MM.1S (cell line): ENCODE data around the gene FRYL.

ENCODE experiments used
- DNase-seq: peaks from one replicate; pipeline ENCODE4 v3.0.0-alpha.2; 2015
- H2AFZ ChIP-seq: fragments of 300-600 bp; sonication (generic); 2 replicates; pipeline ENCODE4 v1.6.0; 2016; ENCODE audit warnings: antibody characterized with exemption, low read length
- H3F3A ChIP-seq: fragments of 300-600 bp; sonication (generic); 2 replicates; pipeline ENCODE4 v1.6.1; 2016; ENCODE audit warnings: mild to moderate bottlenecking, antibody characterized with exemption, low read length, moderate library complexity, mixed read lengths; ENCODE audit not compliant: insufficient read depth
- H3K27ac ChIP-seq: fragments of 300-600 bp; sonication (generic); 2 replicates; pipeline ENCODE4 v1.5.1; 2016; ENCODE audit warnings: mild to moderate bottlenecking, low read length
- H3K27me3 ChIP-seq: fragments of 300-600 bp; sonication (generic); replicated peaks from 2 replicates; pipeline ENCODE4 v1.6.0; 2016; ENCODE audit warnings: low read length; ENCODE audit not compliant: insufficient read depth
- H3K36me3 ChIP-seq: fragments of 300-600 bp; sonication (generic); replicated peaks from 2 replicates; pipeline ENCODE4 v1.6.1; 2016; ENCODE audit warnings: mild to moderate bottlenecking, low read length, mixed read lengths; ENCODE audit not compliant: insufficient read depth
- H3K4me1 ChIP-seq: fragments of 300-600 bp; sonication (generic); 2 replicates; pipeline ENCODE4 v1.6.1; 2016; ENCODE audit warnings: low read length, mixed read lengths
- H3K4me2 ChIP-seq: fragments of 300-600 bp; sonication (generic); 2 replicates; pipeline ENCODE4 v1.6.0; 2016; ENCODE audit warnings: low read depth, low read length
- H3K4me3 ChIP-seq: fragments of 300-600 bp; sonication (generic); 2 replicates; pipeline ENCODE4 v1.5.1; 2016; ENCODE audit warnings: low read length, mixed read lengths
- H3K79me2 ChIP-seq: fragments of 300-600 bp; sonication (generic); 2 replicates; pipeline ENCODE4 v1.6.1; 2016; ENCODE audit warnings: mixed run types, low read length, mixed read lengths
- H3K9ac ChIP-seq: fragments of 300-600 bp; sonication (generic); 2 replicates; pipeline ENCODE4 v1.6.1; 2016; ENCODE audit warnings: low read length, mixed read lengths
- H3K9me2 ChIP-seq: fragments of 300-600 bp; sonication (generic); replicated peaks from 2 replicates; pipeline ENCODE4 v1.6.1; 2016; ENCODE audit warnings: mild to moderate bottlenecking, low read length, mixed read lengths; ENCODE audit not compliant: insufficient read depth
- H3K9me3 ChIP-seq: fragments of 300-600 bp; sonication (generic); replicated peaks from 2 replicates; pipeline ENCODE4 v1.6.1; 2016; ENCODE audit warnings: mild to moderate bottlenecking, low read length, mixed read lengths; ENCODE audit not compliant: insufficient read depth
- H4K20me1 ChIP-seq: fragments of 300-600 bp; sonication (generic); 2 replicates; pipeline ENCODE4 v1.6.1; 2016; ENCODE audit warnings: mild to moderate bottlenecking, low read length, moderate library complexity, mixed read lengths; ENCODE audit not compliant: insufficient read depth
- EZH2 ChIP-seq: fragments of 300-600 bp; sonication (generic); optimal IDR thresholded peaks from 2 replicates; pipeline ENCODE3; 2017; ENCODE audit warnings: low read depth, mild to moderate bottlenecking, antibody characterized with exemption, low read length, mixed read lengths
- EZH2phosphoT487 ChIP-seq: fragments of 300-600 bp; sonication (generic); IDR thresholded peaks from 2 replicates; pipeline ENCODE4 v1.6.1; 2018; ENCODE audit warnings: antibody characterized with exemption, low read length
- TF ChIP-seq, protein P1 (sequence below): fragments of 300-600 bp; sonication (generic); IDR thresholded peaks from 2 replicates; pipeline ENCODE4 v1.5.1; 2016; ENCODE audit warnings: antibody characterized with exemption, low read length, mixed read lengths

The FRYL gene

DNA sequence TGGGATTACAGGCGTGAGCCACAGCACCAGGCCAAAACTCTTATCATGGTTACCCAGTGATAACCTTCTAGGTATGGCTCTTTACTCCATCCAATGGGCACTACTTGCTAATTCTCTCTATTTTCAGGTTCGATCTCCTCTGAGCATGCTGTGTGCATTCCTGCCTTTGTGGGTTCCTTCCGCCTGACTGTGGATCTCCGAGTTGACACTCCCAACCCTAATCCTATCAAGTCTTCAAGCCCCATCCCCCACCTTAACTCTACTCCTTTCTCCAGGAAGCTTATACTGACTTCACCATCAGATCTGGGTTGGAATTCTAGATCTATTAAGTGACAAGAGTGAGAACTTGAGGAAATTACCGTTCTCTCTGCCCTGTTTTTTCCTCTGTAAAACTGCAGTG, 225.5 kb downstream of the FRYL start:
- DNase-seq, result no peak
- TF ChIP-seq EZH2phosphoT487 (no peak), EZH2 (no peak)
- TF ChIP-seq, protein P1, sequence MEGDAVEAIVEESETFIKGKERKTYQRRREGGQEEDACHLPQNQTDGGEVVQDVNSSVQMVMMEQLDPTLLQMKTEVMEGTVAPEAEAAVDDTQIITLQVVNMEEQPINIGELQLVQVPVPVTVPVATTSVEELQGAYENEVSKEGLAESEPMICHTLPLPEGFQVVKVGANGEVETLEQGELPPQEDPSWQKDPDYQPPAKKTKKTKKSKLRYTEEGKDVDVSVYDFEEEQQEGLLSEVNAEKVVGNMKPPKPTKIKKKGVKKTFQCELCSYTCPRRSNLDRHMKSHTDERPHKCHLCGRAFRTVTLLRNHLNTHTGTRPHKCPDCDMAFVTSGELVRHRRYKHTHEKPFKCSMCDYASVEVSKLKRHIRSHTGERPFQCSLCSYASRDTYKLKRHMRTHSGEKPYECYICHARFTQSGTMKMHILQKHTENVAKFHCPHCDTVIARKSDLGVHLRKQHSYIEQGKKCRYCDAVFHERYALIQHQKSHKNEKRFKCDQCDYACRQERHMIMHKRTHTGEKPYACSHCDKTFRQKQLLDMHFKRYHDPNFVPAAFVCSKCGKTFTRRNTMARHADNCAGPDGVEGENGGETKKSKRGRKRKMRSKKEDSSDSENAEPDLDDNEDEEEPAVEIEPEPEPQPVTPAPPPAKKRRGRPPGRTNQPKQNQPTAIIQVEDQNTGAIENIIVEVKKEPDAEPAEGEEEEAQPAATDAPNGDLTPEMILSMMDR, result no peak
- no peak overlapping the region for H3K4me3 ChIP-seq
- H3K9me3 ChIP-seq, result no peaks in the 10 kb centered on the region
- no peak overlapping the region for H3K27ac ChIP-seq
- H3K27me3 ChIP-seq, result no peaks in the 10 kb centered on the region
- H3K79me2 ChIP-seq, result no peaks in the 10 kb centered on the region
- H3K9ac ChIP-seq, result no peak overlapping the region
- no peaks in the 10 kb centered on the region; the same call in 1 of the 2 replicates for H3F3A ChIP-seq
- no peaks in the 10 kb centered on the region for H4K20me1 ChIP-seq
- H3K36me3 ChIP-seq, result no peaks in the 10 kb centered on the region
- H3K4me2 ChIP-seq, result no peak overlapping the region
- H3K4me1 ChIP-seq, result no peaks in the 10 kb centered on the region
- H3K9me2 ChIP-seq, result no peaks in the 10 kb centered on the region
- no peak overlapping the region for H2AFZ ChIP-seq

DNA sequence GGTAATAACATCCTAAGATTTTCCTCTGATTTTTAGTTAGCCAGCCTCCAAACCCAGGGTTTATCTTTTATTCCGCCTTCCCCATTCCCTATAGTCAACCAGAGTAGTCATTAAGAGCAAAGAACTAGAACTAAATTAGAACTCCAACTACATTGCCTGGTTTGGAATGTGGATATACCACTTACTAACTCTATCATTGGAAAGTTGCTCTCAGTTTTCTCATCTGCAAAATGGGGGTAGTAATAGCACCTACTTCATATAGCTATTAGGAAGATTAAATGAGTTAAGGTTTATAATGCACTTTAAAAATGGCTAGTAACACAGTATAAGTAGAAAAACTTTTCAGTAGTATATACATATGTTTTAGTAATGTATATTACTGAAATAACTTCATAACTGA, 226.4 kb downstream of the FRYL start:
- Histone ChIP-seq H3K9ac (no peak overlapping the region), H3K9me3 (no peaks in the 10 kb centered on the region), H3F3A (no peaks in the 10 kb centered on the region; the same call in 1 of the 2 replicates), H3K27me3 (no peaks in the 10 kb centered on the region), H4K20me1 (no peaks in the 10 kb centered on the region), H3K79me2 (no peaks in the 10 kb centered on the region), H3K27ac (no peak overlapping the region), H2AFZ (no peak overlapping the region), H3K9me2 (no peaks in the 10 kb centered on the region), H3K4me3 (no peak overlapping the region), H3K36me3 (no peaks in the 10 kb centered on the region), H3K4me1 (no peaks in the 10 kb centered on the region), H3K4me2 (no peak overlapping the region)
- no peak for TF ChIP-seq EZH2phosphoT487
- TF ChIP-seq, protein P1, result no peak
- TF ChIP-seq EZH2, result no peak
- no peak for DNase-seq

DNA sequence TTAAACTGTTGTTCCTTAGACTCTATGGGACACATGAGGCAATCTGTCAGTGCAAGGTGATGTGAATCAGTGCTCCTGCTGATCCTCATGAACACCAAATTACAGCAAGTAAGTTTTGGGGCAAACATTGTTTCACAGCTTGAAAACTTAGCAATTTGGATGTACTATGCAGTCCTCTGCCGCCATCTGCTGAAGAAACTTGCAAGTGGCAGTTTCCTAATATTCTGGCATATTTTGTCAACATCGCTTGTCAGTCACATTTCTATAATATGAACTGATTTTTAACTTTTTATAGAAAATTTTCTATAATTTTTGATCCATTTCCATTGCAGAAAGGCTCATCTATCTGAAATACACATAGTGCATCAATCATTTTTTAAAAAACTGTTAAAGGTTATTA, 233.7 kb downstream of the FRYL start:
- Histone ChIP-seq H3K9ac (no peak overlapping the region), H3K4me3 (no peak overlapping the region), H2AFZ (no peak overlapping the region), H3F3A (no peaks in the 10 kb centered on the region; the same call in 1 of the 2 replicates), H4K20me1 (no peaks in the 10 kb centered on the region), H3K9me2 (no peaks in the 10 kb centered on the region), H3K9me3 (no peaks in the 10 kb centered on the region), H3K36me3 (peaks cover 8% of the 10 kb centered on the region), H3K79me2 (no peaks in the 10 kb centered on the region), H3K27me3 (no peaks in the 10 kb centered on the region), H3K4me1 (no peaks in the 10 kb centered on the region), H3K27ac (no peak overlapping the region), H3K4me2 (no peak overlapping the region)
- DNase-seq, result peak; percentile 37
- no peak for TF ChIP-seq EZH2phosphoT487
- TF ChIP-seq, protein P1, result peak; percentile 59
- TF ChIP-seq EZH2, result no peak

DNA sequence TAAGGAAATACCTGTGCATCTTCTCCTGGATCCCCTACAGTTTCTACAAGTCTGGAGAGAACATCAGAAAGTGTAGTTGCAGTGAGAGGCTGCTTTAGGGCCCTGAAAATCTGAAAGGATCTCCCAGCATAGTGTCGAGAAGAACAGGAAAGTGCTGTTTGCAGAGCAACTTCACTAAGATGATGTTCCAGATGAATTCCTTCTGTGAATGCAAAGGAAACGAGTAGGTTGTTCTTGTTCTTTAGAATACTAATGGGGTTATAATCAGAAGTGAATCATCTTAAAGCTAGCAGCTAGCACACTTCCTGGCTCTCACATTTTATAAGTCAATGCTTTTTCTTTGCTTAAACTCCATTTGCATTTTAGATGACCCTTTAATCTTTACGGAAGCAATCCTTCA, 236.3 kb downstream of the FRYL start:
- no peak for DNase-seq
- Histone ChIP-seq H3K27me3 (no peaks in the 10 kb centered on the region), H4K20me1 (no peaks in the 10 kb centered on the region), H3K9me3 (no peaks in the 10 kb centered on the region), H2AFZ (no peak overlapping the region), H3F3A (no peaks in the 10 kb centered on the region), H3K4me3 (no peak overlapping the region), H3K79me2 (no peaks in the 10 kb centered on the region), H3K36me3 (peaks cover 8% of the 10 kb centered on the region), H3K4me1 (no peaks in the 10 kb centered on the region), H3K4me2 (no peak overlapping the region), H3K27ac (no peak overlapping the region), H3K9me2 (no peaks in the 10 kb centered on the region), H3K9ac (no peak overlapping the region)
- TF ChIP-seq EZH2, result no peak
- TF ChIP-seq, protein P1, result no peak
- no peak for TF ChIP-seq EZH2phosphoT487
